Stimulated activated naive CD8-positive, alpha-beta T cell treated with anti-CD3 and anti-CD28 coated beads, Interleukin-15, Interleukin-2, amounts not matched to agents 100 ng/mL and 50 ng/mL, for 24 hours (primary cell): ENCODE data around the gene TTC34.
"Not testable (repeated sequence)": the region's sequence is repeated elsewhere in the genome, so short reads cannot be mapped to it uniquely, and the experiment has no call there.

Experiments
- H3K27ac Mint-ChIP-seq: one replicate; pipeline ENCODE4 v1.8.0; 2021; ENCODE audit warnings: mild to moderate bottlenecking, mixed read lengths
- H3K27me3 Mint-ChIP-seq: one replicate; pipeline ENCODE4 v1.8.0; 2021; ENCODE audit warnings: mixed read lengths
- H3K36me3 Mint-ChIP-seq: one replicate; pipeline ENCODE4 v1.8.0; 2021; ENCODE audit warnings: low read depth, mixed read lengths
- H3K4me1 Mint-ChIP-seq: one replicate; pipeline ENCODE4 v1.8.0; 2021; ENCODE audit warnings: low read depth, mixed read lengths
- H3K4me3 Mint-ChIP-seq: one replicate; pipeline ENCODE4 v1.8.0; 2021; ENCODE audit warnings: mild to moderate bottlenecking, mixed read lengths
- H3K9me3 Mint-ChIP-seq: one replicate; pipeline ENCODE4 v1.8.0; 2021; ENCODE audit warnings: mixed read lengths

The TTC34 gene

DNA sequence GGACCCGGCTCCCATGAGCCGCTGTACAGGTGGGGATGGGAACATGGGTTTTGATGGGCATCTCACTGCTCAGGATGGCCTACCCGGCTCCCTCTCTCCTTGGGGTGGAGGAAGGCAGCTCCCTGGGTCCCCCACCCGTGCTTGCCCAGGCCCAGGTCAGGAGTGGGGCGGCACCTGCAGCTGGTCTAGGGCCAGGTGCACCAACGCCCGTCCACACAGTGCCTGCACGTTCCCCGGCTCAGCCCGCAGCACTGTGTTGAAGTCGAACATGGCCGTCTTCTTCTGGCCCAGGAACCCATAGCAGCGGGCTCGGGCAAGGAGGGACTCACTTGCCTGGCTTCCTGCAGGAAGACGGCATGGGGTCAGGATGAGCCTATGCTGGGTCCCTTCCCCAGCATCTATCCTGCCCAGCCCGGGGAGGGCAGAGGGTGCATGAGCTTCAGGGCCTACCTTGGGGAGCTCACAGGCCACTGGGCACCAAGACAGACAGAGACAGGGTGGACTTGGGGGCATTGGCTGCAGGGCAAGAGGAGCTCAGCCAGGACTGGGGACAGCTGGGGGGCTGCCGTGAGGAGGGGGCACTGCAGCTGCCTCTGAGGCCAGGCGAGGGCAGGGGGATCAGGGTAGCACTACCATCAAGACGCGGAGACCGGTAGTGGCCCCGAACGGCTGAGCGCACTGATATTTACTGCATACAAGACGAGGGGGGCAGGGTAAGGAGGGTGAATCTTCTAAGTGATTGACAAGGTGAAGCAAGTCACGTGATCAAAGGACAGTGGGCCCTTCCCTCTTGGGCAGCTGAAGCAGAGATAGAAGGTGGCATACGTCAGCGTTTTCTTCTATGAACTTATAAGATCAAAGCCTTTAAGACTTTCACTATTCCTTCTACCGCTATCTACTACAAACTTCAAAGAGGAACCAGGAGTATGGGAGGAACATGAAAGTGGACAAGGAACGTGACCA is 17.8 kb downstream of the TTC34 start:
- Mint-ChIP-seq H3K9me3 (peaks cover 16% of the 10 kb centered on the region), H3K27me3 (peaks cover 30% of the 10 kb centered on the region), H3K4me1 (peaks cover 4% of the 10 kb centered on the region)

DNA sequence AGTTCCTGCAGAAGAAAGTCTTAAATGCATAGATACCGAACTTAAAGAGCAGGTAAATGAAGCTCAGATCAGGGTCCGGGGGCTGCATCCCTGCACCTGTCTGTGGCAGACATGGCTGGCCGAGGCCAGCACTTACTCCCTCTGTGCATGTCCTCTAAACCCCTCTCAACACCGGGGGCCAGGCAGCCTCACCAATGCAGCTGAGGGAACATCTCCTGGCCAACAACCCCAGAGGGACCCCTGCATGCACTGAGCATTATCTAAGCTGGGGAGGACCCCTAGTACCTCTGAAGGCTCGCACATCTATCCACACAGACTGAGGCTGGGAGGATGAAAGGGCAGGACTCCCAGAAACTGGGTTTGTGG is 18.4 kb downstream of the TTC34 start:
- Mint-ChIP-seq H3K4me1 (peaks cover under 1% of the 10 kb centered on the region), H3K27ac (no peak overlapping the region), H3K4me3 (no peak overlapping the region), H3K27me3 (peaks cover 27% of the 10 kb centered on the region), H3K36me3 (peaks cover 4% of the 10 kb centered on the region), H3K9me3 (peaks cover 16% of the 10 kb centered on the region)

More for the DNA sequence above, 17.8 kb downstream of the TTC34 start:
- peaks cover 4% of the 10 kb centered on the region for H3K36me3 Mint-ChIP-seq
- no peak overlapping the region for H3K27ac Mint-ChIP-seq
- H3K4me3 Mint-ChIP-seq = no peak overlapping the region

DNA sequence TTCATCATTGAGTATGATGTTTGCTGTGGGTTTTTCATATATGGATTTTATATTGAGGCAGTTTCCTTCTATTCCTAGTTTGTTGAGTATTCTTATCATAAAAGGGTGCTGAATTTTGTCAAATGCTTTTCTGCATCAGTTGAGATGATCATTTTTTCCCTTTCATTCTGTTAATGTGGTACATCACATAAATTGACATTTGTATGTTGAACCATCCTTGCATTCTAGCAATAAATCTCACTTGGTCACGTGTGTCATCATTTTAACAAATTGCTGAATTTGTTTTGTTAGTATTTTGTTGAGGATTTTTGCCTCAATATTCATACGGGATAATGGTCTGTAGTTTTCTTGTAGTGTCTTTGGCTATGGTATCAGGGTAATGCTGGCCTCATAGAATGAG is 19.9 kb downstream of the TTC34 start:
- no peak overlapping the region for H3K27ac Mint-ChIP-seq
- H3K9me3 Mint-ChIP-seq = peaks cover 16% of the 10 kb centered on the region
- no peaks in the 10 kb centered on the region for H3K4me1 Mint-ChIP-seq
- peaks cover 23% of the 10 kb centered on the region for H3K27me3 Mint-ChIP-seq
- no peak overlapping the region for H3K4me3 Mint-ChIP-seq
- peaks cover 4% of the 10 kb centered on the region for H3K36me3 Mint-ChIP-seq

DNA sequence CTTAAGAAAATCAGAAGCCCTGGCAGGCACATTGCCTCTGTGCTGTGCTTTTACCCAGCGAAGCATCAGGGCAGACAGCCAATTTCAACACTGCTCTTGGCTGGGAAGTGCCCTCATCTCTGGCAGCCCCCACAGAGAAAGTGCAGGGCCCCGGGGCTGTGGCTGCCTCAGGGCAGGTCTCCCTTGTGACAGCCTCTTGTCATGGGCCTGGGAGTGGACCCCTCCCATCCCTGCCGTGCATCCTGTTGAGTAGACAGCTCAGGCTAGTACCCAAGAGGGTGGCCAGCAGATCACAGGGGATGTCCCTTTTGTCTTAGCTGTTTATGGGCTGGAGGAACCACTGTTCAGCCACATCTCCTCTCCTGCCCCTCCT is 23.3 kb downstream of the TTC34 start:
- H3K4me1 Mint-ChIP-seq = no peaks in the 10 kb centered on the region
- H3K27me3 Mint-ChIP-seq = peaks cover 23% of the 10 kb centered on the region
- H3K27ac Mint-ChIP-seq = no peak overlapping the region
- H3K36me3 Mint-ChIP-seq = peaks cover 4% of the 10 kb centered on the region
- no peak overlapping the region for H3K4me3 Mint-ChIP-seq
- peaks cover 16% of the 10 kb centered on the region for H3K9me3 Mint-ChIP-seq

DNA sequence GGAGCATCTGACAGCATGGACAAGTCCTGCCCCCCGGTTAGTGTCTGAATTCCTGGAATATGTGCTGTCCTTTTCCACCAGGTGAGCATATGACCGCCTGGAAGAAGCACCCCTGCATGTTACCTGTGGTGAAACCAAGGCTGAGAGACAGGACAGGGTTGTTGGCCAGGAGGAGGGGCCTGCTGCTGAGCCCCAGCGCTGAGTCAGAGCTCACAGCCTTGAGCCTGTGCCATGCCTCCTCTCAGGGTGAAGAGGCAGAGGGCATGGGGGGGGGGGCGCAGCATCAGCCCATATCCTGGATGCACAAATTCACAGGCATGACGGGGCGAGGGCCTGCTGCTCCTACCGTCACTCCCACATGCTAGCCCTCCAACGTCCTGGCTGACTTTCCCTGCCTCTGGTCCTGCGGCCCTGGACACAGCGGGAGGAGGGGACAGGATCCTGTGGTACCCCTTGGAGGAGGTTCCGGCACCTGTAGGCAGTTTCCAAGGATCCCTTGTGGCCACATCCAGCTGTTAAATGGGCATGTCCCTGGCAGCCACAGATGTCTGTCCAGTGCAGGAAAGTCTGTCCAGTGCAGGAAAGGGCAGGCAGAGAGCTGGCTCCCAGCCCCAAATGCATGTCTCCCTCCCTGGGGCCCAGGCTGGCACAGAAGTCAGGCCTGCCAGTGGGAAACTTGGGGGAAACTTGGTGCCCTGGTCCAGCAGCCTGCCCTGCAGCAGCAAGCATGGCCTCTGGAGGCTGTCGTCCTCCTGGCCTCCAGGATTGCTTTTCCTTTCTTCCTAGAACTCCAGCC is 23.9 kb downstream of the TTC34 start:
- Mint-ChIP-seq H3K27me3 (peaks cover 23% of the 10 kb centered on the region), H3K9me3 (peaks cover 15% of the 10 kb centered on the region), H3K36me3 (peaks cover 4% of the 10 kb centered on the region)

DNA sequence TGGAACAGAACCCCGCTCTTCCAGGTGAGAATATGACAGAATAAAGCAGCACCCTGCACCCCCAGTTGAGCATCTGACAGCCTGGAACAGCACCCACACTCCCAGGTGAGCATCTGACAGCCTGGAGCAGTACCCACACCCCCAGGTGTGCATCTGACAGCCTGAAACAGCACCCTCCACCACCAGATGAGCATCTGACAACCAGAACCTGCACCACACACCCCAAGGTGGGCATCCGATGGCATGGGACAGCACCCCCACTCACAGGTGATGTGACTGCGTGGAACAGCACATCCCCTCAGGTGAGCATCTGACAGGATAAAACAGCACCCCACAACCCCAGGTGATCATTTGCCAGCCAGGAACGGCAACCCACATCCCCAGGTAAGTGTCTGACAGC is 26.2 kb downstream of the TTC34 start:
- H3K27me3 Mint-ChIP-seq = peaks cover 12% of the 10 kb centered on the region
- not testable (repeated sequence) for H3K27ac Mint-ChIP-seq, H3K4me1 Mint-ChIP-seq, H3K36me3 Mint-ChIP-seq, H3K9me3 Mint-ChIP-seq, H3K4me3 Mint-ChIP-seq

More for the DNA sequence above, 23.9 kb downstream of the TTC34 start:
- H3K4me1 Mint-ChIP-seq = no peaks in the 10 kb centered on the region
- no peak overlapping the region for H3K27ac Mint-ChIP-seq
- H3K4me3 Mint-ChIP-seq = no peak overlapping the region

DNA sequence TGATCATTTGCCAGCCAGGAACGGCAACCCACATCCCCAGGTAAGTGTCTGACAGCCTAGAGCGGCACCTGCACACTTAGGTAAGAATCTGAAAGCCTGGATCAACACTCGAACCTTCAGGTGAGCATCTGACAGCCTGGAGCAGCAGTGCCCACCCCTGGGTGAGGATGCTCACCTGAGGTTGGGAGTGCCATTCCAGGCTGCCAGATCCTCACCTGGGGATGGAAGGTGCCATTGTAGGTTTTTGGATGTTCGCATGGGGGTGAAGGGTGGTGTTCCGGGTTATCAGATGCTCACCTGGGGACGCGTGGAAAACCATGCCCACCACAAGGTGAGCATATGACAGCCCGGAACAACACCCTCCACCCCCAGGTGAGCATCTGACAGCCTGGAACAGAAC is 33.4 kb downstream of the TTC34 start:
- not testable (repeated sequence) for H3K9me3 Mint-ChIP-seq, H3K4me1 Mint-ChIP-seq, H3K27me3 Mint-ChIP-seq, H3K36me3 Mint-ChIP-seq, H3K4me3 Mint-ChIP-seq, H3K27ac Mint-ChIP-seq

DNA sequence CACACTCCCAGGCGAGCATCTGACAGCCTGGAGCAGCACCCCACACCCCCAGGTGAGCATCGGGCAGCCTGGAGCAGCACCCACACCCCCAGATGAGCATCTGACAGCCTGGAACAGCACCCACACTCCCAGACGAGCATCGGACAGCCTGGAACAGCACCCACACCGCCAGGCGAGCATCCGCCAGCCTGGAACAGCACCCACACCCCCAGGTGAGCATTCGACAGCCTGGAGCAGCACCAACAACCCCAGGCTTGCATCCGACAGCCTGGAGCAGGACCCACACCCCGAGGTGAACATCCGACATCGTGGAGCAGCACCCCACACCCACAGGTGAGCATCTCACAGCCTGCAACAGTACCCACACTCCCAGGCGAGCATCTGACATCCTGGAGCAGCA is 42.1 kb downstream of the TTC34 start:
- not testable (repeated sequence) for H3K27me3 Mint-ChIP-seq, H3K4me1 Mint-ChIP-seq, H3K9me3 Mint-ChIP-seq

DNA sequence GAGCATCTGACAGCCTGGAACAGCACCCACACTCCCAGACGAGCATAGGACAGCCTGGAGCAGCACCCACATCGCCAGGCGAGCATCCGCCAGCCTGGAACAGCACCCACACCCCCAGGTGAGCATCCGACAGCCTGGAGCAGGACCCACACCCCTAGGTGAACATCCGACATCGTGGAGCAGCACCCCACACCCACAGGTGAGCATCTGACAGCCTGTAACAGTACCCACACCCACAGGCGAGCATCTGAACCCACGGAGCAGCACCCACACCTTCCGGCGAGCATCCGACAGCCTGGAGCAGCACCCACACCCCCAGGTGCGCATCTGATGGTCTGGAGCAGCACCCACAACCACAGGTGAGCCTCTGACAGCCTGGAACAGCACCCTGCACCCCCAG is 44.0 kb downstream of the TTC34 start:
- H3K27ac Mint-ChIP-seq, H3K27me3 Mint-ChIP-seq, H3K4me1 Mint-ChIP-seq, H3K36me3 Mint-ChIP-seq, H3K9me3 Mint-ChIP-seq, H3K4me3 Mint-ChIP-seq: not testable (repeated sequence)

More for the DNA sequence above, 42.1 kb downstream of the TTC34 start:
- H3K36me3 Mint-ChIP-seq, H3K4me3 Mint-ChIP-seq, H3K27ac Mint-ChIP-seq: not testable (repeated sequence)

DNA sequence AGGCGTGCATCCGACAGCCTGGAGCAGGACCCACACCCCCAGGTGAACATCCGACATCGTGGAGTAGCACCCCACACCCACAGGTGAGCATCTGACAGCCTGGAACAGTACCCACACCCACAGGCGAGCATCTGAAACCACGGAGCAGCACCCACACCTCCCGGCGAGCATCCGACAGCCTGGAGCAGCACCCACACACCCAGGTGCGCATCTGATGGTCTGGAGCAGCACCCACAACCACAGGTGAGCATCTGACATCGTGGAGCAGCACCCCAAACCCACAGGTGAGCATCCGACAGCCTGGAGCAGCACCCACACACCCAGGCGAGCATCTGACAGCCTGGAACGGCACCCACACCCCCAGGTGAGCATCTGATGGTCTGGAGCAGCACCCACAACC is 46.1 kb downstream of the TTC34 start:
- H3K27ac Mint-ChIP-seq, H3K27me3 Mint-ChIP-seq, H3K4me3 Mint-ChIP-seq, H3K9me3 Mint-ChIP-seq, H3K36me3 Mint-ChIP-seq, H3K4me1 Mint-ChIP-seq: not testable (repeated sequence)

DNA sequence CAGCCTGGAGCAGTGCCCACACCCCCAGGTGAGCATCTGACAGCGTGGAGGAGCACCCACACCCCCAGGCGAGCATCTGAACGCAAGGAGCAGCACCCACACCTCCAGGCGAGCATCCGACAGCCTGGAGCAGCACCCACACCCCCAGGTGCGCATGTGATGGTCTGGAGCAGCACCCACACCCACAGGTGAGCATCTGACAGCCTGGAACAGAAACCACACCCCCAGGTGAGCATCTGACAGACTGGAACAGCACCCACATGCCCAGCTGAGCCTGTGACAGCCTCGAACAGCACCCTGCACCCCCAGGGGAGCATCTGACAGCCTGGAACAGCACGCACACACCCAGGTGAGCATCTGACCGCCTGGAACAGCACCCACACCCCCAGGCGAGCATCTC is 46.9 kb downstream of the TTC34 start:
- H3K36me3 Mint-ChIP-seq, H3K27me3 Mint-ChIP-seq, H3K4me3 Mint-ChIP-seq, H3K27ac Mint-ChIP-seq, H3K9me3 Mint-ChIP-seq, H3K4me1 Mint-ChIP-seq: not testable (repeated sequence)

DNA sequence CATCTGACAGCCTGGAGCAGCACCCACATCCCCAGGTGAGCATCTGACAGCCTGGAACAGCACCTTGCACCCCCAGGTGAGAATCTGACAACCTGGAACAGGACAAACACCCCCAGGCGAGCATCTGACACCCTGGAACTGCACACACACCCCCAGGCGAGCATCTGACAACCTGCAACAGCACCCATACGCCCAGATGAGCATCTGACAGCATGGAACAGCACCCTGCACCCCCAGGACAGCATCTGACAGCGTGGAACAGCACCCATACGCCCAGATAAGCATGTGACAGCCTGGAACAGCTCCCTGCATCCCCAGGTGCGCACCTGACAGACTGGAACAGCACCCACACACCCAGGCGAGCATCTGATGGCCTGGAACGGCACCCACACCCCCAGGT is 49.0 kb downstream of the TTC34 start:
- H3K27ac Mint-ChIP-seq, H3K9me3 Mint-ChIP-seq, H3K27me3 Mint-ChIP-seq, H3K4me1 Mint-ChIP-seq, H3K4me3 Mint-ChIP-seq, H3K36me3 Mint-ChIP-seq: not testable (repeated sequence)

DNA sequence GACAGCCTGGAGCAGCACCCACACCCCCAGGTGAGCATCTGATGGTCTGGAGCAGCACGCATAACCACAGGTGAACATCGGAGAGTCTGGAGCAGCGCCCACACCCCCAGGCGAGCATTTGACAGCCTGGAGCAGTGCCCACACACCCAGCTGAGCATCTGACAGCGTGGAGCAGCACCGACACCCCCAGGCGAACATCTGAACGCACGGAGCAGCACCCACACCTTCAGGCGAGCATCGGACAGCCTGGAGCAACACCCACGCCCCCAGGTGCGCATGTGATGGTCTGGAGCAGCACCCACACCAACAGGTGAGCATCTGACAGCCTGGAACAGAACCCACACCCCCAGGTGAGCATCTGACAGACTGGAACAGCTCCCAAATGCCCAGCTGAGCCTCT is 49.6 kb downstream of the TTC34 start:
- H3K4me1 Mint-ChIP-seq, H3K4me3 Mint-ChIP-seq, H3K27me3 Mint-ChIP-seq, H3K36me3 Mint-ChIP-seq, H3K27ac Mint-ChIP-seq, H3K9me3 Mint-ChIP-seq: not testable (repeated sequence)

DNA sequence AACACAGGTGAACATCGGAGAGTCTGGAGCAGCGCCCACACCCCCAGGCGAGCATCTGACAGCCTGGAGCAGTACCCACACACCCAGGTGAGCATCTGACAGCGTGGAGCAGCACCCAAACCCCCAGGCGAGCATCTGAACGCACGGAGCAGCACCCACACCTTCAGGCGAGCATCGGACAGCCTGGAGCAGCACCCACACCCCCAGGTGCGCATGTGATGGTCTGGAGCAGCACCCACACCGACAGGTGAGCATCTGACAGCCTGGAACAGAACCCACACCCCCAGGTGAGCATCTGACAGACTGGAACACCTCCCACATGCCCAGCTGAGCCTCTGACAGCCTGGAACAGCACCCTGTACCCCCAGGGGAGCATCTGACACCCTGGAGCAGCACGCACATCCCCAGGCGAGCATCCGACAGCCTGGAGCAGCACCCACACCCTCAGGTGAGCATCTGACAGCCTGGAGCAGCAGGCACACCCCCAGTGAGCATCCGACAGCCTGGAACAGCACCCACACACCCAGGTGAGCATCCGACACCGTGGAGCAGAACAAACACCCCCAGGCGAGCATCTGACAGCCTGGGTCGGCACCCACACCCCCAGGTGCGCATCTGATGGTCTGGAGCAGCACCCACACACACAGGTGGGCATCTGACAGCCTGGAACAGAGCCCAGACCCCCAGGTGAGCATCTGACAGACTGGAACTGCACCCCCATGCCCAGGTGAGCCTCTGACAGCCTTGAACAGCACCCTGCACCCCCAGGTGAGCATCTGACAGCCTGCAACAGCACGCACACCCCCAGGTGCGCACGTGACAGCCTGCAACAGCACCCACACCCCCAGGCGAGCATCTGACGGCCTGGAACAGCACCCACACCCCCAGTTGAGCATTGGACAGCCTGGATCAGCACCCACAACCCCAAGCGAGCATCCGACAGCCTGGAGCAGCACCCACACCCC is 50.4 kb downstream of the TTC34 start:
- not testable (repeated sequence) for H3K36me3 Mint-ChIP-seq, H3K9me3 Mint-ChIP-seq, H3K4me1 Mint-ChIP-seq, H3K27ac Mint-ChIP-seq, H3K4me3 Mint-ChIP-seq, H3K27me3 Mint-ChIP-seq
